T-helper 2 cell treated with Interferon-gamma antibody and Interleukin-4, amounts not matched to agents 100 ng/mL and 5 ng/mL, for 36 hours (primary cell): ENCODE data around the gene CTF1. TPM values are rescaled to one million over a fixed set of nuclear protein-coding genes. Genes with fewer than 3 reads are reported as not detected.
"Not testable (repeated sequence)": the region's sequence is repeated elsewhere in the genome, so short reads cannot be mapped to it uniquely, and the experiment has no call there.

ENCODE experiments used
- intact Hi-C: fragments of 100-400 bp; cut with micrococcal nuclease; formaldehyde crosslinking; loops from one replicate; pipeline ENCODE4 v1.15.1; 2023
- total RNA-seq: library from RNA; stranded (reverse); gene quantifications from 2 replicates; pipeline ENCODE4 v1.2.3, GENCODE V29; 2022

Gene CTF1
- total RNA-seq: 0.32 and 0.41 TPM in 2 replicates

- intact Hi-C loops: no loop called here
These were observed at the start of gene CTF1 for GRCh38 chr16:30896261-30896888. Gene CTF1, plus strand, starts transcription at chr16:30896614. Its CDS starts 30 bp downstream, at chr16:30896644.

GRCh38 chr16:30846649-30847402, 49.6 kb upstream of the CTF1 start:
- intact Hi-C loops: no loop called here

DNA sequence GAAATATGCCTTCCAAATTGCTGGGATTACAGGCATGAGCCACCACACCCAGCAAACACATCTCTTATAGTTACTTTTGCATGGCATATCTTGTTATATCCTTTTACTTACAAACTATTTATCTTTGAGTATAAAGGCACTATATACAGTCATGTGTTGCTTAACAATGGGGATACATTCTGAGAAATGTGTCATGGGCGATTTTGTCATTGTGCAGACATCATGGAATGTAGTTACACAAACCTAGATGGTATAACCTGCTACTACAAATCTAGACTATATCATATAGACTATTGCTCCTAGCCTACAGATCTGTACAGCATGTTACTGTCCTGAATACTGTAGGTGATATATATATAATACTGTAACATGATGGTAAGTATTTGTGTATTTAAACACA, 46.2 kb upstream of the CTF1 start:
- intact Hi-C loops: no loop called here

GRCh38 chr16:30853758-30854157, 42.7 kb upstream of the CTF1 start:
- intact Hi-C loops: no loop called here

- intact Hi-C loops: no loop called here
These were observed 38.3 kb upstream of the CTF1 start for GRCh38 chr16:30858111-30858495.

- intact Hi-C loops: no loop called here
These were observed 37.5 kb upstream of the CTF1 start for GRCh38 chr16:30858829-30859423.

DNA sequence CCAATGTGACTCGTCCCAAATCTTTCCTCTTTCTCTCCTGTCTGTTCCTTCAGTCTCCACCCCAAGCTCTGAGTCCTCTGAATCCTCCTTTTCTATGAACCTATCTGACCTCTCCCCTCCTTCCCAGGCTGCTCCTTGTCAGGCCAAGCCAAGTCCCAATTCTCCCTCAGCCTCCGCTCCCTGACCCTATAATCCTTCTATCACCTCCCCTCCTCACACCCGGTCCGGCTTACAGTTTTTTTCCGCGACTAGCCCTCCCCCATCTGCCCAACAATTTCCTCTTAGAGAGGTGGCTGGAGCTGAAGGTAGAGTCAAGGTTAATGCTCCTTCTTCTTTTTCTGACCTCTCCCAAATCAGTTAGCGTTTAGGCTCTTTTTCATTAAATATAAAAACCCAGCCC, 35.7 kb upstream of the CTF1 start:
- intact Hi-C loops: not testable (repeated sequence)

DNA sequence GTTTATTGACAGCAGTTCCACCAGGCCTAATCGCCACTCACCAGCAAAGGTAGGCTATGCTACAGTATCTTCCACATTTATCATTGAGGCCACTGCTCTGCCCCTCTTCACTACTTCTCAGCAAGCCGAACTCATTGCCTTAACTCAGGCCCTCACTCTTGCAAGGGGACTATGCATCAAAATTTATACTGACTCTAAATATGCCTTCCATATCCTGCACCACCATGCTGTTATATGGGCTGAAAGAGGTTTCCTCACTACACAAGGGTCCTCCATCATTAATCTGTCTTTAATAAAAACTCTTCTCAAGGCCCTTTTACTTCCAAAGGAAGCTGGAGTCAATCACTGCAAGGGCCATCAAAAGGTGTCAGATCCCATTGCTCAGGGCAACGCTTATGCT, 33.2 kb upstream of the CTF1 start:
- intact Hi-C loops: not testable (repeated sequence)

GRCh38 chr16:30866031-30866430, 30.4 kb upstream of the CTF1 start:
- intact Hi-C loops: no loop called here

DNA sequence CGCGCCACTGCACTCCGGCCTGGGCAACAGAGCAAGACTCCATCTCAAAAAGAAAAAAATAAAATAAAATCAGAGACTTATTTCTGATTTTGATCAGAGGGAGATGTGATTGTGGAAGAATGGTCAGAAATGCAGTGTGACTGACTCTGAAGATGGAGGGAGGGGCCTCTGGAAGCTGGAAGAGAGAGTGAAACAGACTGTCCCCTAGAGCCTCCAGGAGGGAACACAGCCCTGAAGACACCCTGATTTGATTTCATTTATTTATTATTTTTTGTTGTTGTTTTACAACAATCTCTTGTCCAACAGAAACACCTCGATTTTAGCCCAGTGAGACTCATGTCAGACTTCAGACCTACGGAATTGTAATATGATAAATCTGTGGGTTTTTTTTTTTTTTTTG, 28.7 kb upstream of the CTF1 start:
- intact Hi-C loops: no loop called here

DNA sequence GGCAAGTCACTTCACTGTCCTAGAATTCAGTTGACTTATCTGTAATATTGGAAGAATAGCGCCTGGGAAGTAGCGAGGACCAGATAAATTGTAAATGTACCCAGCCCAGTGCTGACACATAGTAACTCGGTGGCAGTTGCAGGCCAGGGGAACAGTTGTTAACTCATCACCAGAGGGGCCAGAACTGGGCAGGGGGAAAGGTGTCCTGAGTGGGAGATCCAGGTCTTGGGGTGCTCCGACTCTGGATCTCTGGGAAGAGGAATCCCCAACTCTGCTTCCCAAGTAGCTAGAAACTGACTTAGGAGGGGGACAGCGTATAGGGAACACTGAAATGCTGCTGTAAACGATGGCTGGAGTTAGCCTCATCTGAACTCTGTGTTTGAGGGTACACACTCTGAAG, 25.5 kb upstream of the CTF1 start:
- intact Hi-C loops: no loop called here

- intact Hi-C loops: loop anchor here (2.0 kb wide), 2 partner anchors 30 to 176 kb away; partner anchors contain the start of gene SRCAP
These were observed 22.1 kb upstream of the CTF1 start for GRCh38 chr16:30874244-30874820.

DNA sequence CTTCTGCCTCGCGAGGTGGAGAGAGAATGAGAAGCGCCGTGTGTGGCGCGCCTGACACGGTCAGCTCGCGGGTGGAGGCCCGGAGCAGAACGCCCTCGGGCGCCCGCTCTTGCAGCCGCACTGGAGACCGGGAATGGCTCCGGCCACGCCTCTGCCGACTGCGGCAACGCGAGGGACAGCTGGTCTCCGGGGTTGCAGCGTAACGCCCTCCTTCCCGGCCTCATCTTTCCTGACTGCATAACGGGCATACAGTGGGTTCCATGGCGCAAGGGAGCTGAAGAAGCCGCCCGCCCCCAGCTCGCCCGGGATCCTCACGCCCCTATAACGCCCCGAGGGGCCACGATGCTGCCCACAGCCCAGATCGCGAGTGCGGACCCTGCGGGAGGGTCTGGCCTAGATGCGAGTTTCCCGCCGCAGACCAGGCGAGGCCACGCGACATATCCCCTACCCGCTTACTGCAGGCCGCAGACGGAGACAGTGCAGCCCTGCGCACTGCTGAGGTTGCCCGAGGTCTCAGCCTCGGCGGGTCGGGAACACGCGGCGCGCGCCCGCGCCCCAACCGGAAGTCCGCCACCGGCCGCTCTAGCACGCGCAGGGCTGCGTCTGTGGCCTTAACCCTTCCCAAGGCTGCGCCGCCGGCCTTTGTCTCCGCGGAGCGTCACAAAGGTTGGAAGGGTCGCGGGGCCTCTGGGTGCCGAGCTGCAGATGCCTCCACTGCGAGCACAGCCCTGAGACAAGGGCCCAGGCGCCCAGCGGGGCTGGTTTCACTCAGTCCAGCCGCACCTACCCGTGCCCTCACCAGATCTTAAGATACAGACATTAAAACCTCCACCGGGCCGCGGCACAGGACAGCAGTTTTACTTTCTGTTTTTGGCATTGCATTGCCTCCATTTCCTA, 21.3 kb upstream of the CTF1 start:
- intact Hi-C loops: loop anchor here (1.0 to 5.0 kb wide), 5 partner anchors 26 to 218 kb away; partner anchors contain the start of genes FBRS and SRCAP

DNA sequence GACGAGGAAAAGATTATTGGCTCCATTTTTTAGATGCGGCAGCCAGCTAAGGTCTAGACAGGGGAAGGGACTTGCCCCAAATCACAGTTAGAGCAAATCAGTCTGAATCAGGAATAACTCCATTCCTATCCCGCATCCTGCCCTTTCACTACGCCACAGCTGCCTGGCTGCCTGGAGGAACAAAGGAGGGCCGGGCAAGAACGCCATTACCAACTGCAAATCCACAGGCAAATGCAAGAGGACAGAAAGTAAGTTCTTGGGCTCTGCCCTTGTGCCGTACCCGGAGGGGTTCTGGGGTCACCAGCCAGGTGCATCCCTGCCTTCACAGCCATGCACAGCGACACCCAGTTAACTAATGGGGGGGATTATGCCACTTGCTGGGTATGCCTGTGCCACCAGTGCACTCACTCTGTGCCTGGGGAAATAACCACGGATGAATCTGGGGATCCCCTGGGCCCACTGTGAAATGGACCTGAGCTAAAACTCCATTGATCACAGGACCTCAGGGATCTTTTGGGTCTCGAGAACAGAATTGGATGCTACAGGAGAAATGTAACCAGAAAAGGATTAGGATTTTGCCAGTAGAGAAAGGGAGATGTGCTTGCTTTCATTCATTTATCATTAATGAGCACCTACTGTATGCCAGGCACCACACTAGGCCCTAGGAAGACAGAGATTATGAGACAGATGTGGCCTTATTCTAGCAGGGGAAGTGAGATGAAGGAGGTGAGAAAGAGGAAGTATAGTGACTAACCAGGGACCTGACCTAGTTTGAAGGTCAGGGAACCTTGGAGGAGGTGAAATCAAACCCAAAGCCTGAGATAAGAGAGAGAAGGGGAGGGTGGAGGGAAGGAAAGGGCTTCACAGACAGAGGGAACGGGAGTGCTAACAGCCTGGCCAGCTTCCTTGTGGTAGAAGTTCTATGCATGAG, 20.3 kb upstream of the CTF1 start:
- intact Hi-C loops: loop anchor here (1.0 to 5.0 kb wide), 5 partner anchors 25 to 219 kb away; partner anchors contain the start of genes FBRS and SRCAP

DNA sequence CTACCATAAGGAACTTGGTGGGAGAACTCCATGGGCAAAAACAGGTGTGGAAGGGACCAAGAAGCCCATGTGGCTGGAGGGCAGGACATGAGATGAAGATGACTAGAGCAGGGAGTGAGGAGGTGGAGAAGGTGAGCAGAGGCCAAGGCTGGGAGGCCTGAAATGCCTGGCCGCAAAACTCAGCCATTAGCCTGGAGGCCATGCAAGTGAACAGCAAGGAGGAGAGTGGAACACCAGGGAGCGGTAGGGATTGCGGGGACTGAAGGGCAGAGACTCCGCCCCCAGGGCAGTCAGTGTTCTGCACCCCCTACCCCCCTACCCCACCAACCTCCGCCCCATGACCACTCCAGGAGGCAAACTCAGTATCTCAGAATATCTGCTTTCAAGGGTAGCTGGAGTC, 19.5 kb upstream of the CTF1 start:
- intact Hi-C loops: loop anchor here (5.0 kb wide), 1 partner anchor 220 kb away; the partner anchor contains the start of gene FBRS

DNA sequence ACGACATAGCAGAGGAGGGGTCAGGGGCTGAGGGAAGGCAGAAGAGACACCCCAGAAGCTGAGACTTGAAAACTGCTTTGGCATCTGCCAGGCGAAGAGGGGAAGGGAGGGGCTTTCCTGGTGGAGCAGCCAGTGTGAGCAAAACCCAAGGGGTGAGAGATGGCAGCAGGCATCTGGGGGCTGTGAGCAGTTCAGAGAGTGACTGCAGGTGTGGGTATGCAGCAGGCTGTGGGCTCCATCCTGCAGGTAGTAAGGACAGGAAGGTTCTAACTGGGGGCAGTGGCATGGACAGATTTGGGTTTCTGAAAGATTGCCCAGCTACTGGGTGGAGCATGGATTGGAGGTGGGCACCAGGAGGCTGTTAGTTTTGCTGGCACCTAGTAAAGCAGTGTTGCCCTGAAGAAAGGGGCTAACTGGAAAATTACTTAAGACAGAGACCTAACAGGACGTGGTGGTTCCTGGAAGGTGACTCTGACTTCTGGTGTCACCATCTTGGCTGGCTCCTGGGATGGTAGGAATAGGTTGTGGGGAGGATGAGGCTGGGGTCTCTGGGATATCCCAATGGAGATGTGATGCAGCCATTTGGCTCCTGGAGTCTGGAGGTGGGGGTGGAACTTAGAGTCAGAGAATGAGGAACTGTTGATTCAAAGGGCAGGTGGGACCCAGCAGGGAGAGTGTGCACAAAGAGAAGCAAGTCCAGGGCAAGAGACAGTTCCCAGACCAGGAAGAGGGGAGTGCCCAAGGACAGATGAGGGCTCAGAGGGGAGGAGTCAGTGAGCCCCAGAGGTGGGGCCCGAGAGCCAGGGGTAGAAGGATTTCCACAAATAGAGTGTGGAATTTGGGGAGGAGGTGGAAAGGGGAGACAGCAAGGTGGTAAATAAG, 13.7 kb upstream of the CTF1 start:
- intact Hi-C loops: no loop called here

DNA sequence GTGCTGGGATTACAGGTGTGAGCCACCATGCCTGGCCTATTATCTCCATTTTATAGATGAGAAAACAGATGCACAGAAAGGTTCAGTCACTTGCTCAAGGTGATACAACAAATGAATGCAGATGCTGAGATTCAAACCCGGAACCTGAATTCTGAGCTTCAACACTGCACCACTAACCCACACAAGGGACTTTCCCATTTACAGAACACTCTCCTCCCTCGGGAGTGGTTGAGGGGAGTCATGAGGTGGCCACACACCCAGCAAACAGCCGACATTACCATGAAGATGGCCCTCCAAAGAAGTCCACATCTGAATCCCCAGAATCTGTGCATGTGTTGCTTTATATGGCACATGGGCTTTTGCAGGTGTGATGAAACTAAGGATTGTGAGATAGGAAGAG, 11.7 kb upstream of the CTF1 start:
- intact Hi-C loops: no loop called here

DNA sequence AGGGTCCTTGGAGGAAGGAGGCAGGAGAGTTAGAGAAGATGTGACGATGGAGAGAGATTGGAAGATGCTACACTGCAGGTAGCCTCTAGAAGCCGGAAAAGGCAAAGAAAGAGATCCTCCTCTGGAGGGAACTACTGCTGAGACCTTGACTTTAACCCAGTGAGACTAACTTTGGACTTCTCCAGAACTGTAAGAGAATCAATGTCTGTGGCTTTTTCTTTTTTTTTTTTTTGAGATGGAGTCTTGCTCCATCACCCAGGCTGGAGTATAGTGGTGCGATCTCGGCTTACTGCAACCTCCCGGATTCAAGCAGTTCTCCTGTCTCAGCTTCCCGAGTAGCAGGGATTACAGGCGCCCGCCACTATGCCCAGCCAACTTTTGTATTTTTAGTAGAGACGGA, 11.2 kb upstream of the CTF1 start:
- intact Hi-C loops: no loop called here

GRCh38 chr16:30886145-30886544, 10.3 kb upstream of the CTF1 start:
- intact Hi-C loops: no loop called here
